ENCODE measurements around the gene SEPTIN12. TPM values are rescaled to one million over a fixed set of nuclear protein-coding genes. Genes with fewer than 3 reads are reported as not detected.

Gene SEPTIN12
- total and polyA plus RNA-seq, 9 donors, result 0.32 TPM; not detected in 8

DNA sequence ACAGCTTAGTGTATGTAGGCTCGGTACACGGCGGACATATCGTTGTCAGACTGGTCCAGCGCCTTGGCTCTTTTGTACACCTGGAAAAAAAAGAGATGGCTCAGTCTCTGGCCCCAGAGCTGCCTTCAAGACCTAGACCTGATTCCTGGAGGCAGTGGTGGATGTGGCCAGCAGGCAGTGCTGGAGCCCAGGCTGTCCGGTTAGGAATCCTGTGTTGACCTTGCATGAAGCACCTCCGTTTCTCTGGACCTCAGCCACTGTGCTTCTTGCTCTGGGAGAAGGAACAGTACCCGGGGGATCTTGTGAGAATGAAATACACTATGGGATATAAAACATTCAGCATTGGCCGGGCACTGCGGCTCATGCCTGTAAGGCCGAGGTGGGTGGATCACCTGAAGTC, 17.1 kb upstream of the SEPTIN12 start:
- WGBS, 3 donors, result 67 to 70% (median 69%) methylated on average over 11 of the region's 11 CpGs
- Histone ChIP-seq H3K4me1 (ENCODE audit: insufficient read depth) (peaks cover 7% of the 10 kb centered on the region), H3K9me3 (no peaks in the 10 kb centered on the region), H3K27ac (peak overlapping the region in 1 of 2 donors; percentile 23), H3K27me3 (no peaks in the 10 kb centered on the region), H3K36me3 (no peaks in the 10 kb centered on the region), H3K4me3 (no peak overlapping the region)
- intact Hi-C loops (cut with DNase I), result no loop called here
- DNase-seq, result no peak
- TF ChIP-seq, protein P1, sequence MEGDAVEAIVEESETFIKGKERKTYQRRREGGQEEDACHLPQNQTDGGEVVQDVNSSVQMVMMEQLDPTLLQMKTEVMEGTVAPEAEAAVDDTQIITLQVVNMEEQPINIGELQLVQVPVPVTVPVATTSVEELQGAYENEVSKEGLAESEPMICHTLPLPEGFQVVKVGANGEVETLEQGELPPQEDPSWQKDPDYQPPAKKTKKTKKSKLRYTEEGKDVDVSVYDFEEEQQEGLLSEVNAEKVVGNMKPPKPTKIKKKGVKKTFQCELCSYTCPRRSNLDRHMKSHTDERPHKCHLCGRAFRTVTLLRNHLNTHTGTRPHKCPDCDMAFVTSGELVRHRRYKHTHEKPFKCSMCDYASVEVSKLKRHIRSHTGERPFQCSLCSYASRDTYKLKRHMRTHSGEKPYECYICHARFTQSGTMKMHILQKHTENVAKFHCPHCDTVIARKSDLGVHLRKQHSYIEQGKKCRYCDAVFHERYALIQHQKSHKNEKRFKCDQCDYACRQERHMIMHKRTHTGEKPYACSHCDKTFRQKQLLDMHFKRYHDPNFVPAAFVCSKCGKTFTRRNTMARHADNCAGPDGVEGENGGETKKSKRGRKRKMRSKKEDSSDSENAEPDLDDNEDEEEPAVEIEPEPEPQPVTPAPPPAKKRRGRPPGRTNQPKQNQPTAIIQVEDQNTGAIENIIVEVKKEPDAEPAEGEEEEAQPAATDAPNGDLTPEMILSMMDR (IDR thresholded peaks at IDR 0.05), result no peak
- no peak for TF ChIP-seq POLR2A (IDR thresholded peaks at IDR 0.05)
- no peak for TF ChIP-seq EP300 (IDR thresholded peaks at IDR 0.05)

DNA sequence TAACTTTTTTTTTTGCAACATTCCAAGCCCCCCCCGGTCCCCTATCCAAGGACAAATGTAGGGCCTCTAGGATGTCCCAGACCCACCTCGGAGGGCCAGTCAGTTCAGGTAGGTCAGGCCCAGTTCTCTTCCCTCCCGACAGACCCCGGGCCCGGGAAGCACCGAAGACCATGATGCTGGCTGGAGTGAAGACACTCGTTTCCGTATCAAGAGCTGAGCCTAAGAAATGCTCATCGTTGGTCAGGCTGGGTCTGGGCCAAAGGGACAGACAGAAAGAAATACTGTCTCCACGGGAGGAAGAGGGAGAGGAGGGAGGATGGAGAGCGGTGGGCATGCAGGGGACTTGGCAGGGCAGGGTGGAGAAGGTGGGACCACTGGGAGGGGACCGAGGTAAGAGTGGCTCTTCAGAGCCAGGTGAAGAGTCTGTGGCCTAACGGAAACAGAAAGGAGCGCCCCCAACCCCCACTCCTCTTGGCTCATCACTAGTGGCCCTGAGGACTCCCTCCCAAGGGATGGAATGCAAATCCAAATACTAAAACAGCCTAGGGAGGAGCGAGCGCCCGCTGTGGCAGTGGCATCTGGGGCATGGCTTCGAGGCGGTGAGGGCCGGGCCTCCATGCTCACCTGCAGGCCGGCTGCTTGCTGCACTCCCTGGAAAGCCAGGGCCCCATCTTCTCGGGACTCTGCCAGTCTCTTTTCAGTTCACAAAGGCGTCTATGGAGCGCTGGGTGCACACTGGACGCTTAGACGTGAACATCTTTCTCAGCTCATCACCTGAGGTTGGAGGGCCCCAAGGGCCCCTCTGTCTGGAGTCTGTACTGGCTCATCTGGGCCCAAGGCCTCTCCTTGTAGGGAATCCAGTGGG, 16.0 kb upstream of the SEPTIN12 start:
- H3K36me3 ChIP-seq, result no peaks in the 10 kb centered on the region
- intact Hi-C loops (cut with DNase I), result no loop called here

DNA sequence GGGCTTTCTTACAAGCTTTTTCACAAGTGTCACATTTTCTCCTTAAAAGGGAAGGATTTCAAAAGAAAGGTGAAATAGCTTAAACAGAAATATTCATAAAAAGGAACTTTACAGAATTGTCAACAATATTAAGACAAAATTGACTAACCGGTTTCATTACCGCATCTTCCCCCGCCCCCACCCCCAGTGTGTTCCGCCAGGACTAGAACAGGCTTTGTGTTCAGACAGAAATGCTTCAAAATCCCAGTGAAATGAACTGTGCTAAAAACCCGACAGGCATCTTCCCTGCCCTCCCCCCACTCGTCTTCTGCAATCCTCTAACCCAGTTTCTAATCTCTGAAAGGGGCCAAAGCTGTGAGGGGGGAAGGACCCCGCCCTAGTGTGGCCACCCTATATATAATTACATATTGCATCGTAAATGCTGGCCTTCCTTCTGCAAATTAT, 15.3 kb upstream of the SEPTIN12 start:
- no peak for DNase-seq
- 26 to 46% (median 45%) methylated on average over 8 of the region's 8 CpGs for WGBS, 3 donors
- no peak overlapping the region for H3K4me3 ChIP-seq
- H3K4me1 ChIP-seq (ENCODE audit: insufficient read depth), result peaks cover 7% of the 10 kb centered on the region
- peak overlapping the region in 1 of 2 donors; percentile 72 for H3K27ac ChIP-seq
- H3K36me3 ChIP-seq, result no peaks in the 10 kb centered on the region
- H3K9me3 ChIP-seq, result no peaks in the 10 kb centered on the region
- intact Hi-C loops (cut with DNase I), result no loop called here
- H3K27me3 ChIP-seq, result no peaks in the 10 kb centered on the region
- TF ChIP-seq EP300 (IDR thresholded peaks at IDR 0.05) (no peak), POLR2A (IDR thresholded peaks at IDR 0.05) (no peak)
- TF ChIP-seq, protein P1 (IDR thresholded peaks at IDR 0.05), result no peak

More for the DNA sequence above, 16.0 kb upstream of the SEPTIN12 start:
- H3K27ac ChIP-seq, result no peak overlapping the region
- 63 to 71% (median 63%) methylated on average over 26 of the region's 26 CpGs for WGBS, 3 donors
- H3K9me3 ChIP-seq, result no peaks in the 10 kb centered on the region
- TF ChIP-seq, protein P1 (IDR thresholded peaks at IDR 0.05), result no peak
- no peak for DNase-seq
- no peaks in the 10 kb centered on the region for H3K27me3 ChIP-seq
- H3K4me3 ChIP-seq, result no peak overlapping the region
- H3K4me1 ChIP-seq (ENCODE audit: insufficient read depth), result peaks cover 7% of the 10 kb centered on the region

DNA sequence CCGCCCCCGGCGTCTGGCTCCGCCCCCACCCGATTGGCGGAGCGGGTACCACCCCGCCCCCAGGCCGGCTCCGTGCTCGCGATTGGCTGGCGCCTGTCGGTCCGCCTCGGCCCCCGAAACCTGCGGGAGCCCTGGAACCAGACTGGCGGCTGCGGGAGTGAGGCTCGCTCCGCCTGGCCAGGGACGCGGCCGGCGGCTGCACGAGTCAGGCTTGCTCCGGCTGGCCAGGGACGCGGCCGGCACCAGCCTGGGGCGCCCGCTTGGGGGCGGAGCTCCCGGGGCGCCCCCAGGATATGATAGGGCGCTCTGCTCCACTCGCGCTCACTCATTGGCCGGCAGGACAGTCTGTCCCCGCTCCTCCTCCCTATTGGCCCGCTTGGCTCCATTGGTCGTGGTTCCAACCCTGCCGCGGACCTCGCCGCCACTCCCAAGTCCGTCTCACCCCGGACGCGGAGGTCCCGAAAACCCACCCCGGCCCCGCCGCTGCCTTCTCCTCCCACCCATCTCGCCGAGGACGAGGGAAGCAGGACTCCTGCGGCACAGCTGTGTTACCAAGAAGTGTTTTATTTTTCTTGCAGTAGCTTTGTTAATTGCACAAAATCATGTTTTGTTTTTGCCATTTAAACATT, 14.6 kb upstream of the SEPTIN12 start:
- Histone ChIP-seq H3K9me3 (no peaks in the 10 kb centered on the region), H3K4me1 (ENCODE audit: insufficient read depth) (peaks cover 7% of the 10 kb centered on the region), H3K4me3 (peak overlapping the region; percentile 64), H3K27ac (peak overlapping the region; percentile 62 to 72), H3K27me3 (no peaks in the 10 kb centered on the region), H3K36me3 (no peaks in the 10 kb centered on the region)
- TF ChIP-seq POLR2A (IDR thresholded peaks at IDR 0.05), result no peak
- TF ChIP-seq, protein P1 (IDR thresholded peaks at IDR 0.05), result peak; percentile 14 to 47 (median 41)
- DNase-seq, result peak; percentile 89 to 93 (median 91)
- WGBS, 3 donors, result 1% methylated on average over 21 to 59 of the region's 59 CpGs
- intact Hi-C loops (cut with DNase I), result no loop called here

Data from ovary (tissue), 9 donors.